GM10266 (cell line): ENCODE results near the gene GRIP1.

Source experiments
- DNase-seq: peaks from one replicate; pipeline ENCODE4 v3.0.0; 2012; ENCODE audit errors: extremely low spot score
- TF ChIP-seq, protein P1 (sequence below): IDR thresholded peaks from 2 replicates; pipeline ENCODE4 v1.5.1; 2012; ENCODE audit warnings: mild to moderate bottlenecking, low read depth; ENCODE audit not compliant: control insufficient read depth, insufficient read depth; ENCODE audit errors: missing control alignments

The GRIP1 gene

DNA sequence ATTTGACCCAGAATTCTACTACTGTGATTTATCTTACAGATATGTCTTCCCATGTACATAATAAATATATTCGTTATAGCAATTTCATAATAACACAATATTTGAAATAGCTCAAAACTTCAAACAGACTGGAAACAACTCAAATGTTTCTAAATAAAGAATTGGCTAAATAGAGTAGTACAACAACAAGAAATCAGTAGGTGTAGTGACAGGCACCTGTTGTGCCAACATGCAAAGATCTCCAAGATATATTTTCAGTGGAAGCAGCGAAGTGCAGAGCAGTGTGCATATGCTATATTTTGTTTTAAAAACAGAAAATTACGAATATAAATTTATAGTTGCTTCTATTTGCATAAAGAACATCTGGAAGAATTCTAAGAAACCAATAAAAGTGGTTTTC, 60.9 kb downstream of the GRIP1 start:
- DNase-seq = no peak
- TF ChIP-seq, protein P1, sequence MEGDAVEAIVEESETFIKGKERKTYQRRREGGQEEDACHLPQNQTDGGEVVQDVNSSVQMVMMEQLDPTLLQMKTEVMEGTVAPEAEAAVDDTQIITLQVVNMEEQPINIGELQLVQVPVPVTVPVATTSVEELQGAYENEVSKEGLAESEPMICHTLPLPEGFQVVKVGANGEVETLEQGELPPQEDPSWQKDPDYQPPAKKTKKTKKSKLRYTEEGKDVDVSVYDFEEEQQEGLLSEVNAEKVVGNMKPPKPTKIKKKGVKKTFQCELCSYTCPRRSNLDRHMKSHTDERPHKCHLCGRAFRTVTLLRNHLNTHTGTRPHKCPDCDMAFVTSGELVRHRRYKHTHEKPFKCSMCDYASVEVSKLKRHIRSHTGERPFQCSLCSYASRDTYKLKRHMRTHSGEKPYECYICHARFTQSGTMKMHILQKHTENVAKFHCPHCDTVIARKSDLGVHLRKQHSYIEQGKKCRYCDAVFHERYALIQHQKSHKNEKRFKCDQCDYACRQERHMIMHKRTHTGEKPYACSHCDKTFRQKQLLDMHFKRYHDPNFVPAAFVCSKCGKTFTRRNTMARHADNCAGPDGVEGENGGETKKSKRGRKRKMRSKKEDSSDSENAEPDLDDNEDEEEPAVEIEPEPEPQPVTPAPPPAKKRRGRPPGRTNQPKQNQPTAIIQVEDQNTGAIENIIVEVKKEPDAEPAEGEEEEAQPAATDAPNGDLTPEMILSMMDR = no peak

DNA sequence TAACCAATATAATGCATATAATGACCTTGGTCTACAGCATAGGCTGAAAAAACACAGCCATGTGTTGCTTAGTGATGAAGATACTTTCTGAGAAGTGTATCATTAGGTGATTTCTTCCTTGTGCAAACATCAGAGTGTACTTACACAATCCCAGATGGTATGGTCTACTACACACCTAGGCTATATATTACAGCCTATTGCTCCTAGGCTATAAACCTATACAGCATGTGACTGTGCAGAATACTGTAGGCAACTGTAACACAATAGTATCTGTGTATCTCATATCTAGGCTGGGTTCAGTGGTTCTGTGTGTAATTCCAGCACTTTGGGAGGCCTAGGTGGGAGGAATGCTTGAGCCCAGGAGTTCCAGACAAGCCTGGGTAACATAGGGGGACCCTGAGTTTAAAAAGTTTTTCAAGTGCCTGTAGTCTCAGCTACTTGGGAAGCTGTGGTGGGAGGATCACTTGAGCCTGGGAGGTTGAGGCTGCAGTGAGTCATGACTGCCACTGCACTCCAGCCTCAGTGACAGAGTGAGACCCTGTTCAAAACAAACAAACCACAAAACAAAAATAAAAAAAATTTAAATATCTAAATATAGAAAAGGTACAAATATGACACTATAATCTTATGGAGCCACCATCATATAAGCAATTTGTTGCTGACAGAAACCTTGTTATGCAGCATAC, 66.6 kb downstream of the GRIP1 start:
- TF ChIP-seq, protein P1 = no peak
- no peak for DNase-seq

DNA sequence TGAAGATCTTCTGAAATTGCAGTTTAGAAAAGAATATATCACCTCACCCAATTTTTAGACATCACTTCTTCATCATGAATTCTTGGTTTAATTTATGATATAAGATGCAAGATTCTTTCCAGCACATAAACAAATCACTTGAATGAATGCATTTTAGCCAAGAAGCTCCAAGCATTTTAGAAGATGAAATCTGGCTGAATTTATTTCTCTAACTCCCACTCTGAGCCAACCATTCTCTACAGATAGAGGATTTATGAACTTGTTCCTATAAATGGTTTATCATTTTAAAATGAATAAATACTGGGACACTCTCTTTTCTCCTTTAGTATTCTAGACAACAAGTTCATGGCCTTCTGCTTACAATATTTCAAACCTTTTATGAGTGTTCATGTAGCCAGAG, 71.7 kb downstream of the GRIP1 start:
- no peak for DNase-seq
- TF ChIP-seq, protein P1 = no peak

GRCh38 chr12:66605293-66605692, 73.6 kb downstream of the GRIP1 start:
- DNase-seq = no peak
- TF ChIP-seq, protein P1 = no peak

DNA sequence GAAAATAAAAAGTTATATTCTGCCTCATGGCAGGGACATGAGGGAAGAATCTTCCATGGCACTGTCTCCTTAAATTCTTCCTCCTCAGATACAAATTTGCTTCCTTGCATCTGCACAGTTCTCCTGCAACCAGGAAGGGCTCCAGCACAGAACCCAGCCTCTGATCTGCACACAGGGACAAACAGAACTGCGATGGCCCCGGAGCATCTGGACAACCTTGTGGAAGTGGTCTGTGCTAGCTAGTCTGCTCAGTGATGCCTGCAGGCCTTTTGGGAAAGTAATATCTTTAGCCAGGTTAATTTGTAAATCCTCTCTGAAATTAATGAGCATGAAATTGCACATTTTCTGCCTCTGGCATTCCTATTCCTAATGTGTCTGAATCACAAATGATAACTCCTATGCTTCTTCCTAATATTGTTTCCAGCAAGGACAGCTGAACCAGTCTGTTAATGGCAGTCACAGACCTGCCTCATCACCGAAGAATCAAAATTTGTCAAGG, 74.8 kb downstream of the GRIP1 start:
- DNase-seq = no peak
- TF ChIP-seq, protein P1 = no peak

DNA sequence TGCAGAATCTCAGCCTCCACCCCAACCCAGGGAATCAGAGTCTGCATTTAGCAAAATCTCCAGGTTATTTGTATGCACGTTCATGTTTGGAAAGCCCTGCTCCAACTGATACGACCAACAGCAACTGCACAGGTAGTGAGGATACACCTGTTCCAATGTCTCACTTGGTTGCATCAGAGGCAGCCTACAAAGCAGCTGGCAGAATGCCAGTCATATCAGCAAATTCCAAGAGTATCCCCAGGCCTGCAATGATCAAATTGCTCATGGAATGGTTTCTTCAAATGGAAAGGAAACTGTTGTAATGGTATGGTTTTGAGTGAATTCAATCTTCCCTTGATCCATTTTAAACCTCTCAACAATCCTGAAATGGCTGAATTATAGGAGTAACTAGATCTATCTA, 75.4 kb downstream of the GRIP1 start:
- DNase-seq = no peak
- TF ChIP-seq, protein P1 = no peak

- no peak for DNase-seq
- TF ChIP-seq, protein P1 = no peak
These were observed 76.3 kb downstream of the GRIP1 start for GRCh38 chr12:66602483-66603143.
